ENCODE data around the gene ALG11. TPM values are rescaled to one million over a fixed set of nuclear protein-coding genes. Genes with fewer than 3 reads are reported as not detected.

Gene ALG11
- total RNA-seq, 2 experiments from 2014 or later = 14.1 to 18.1 TPM

Other genes starting within 250 kb of the ALG11 start
- gene DHRS12, start 208.2 kb upstream of the ALG11 start, total RNA-seq = 1 to 10 TPM; 4.9 to 5.3 TPM
- gene TMEM272, start 167.2 kb upstream of the ALG11 start, total RNA-seq = under 1 TPM; 0.18 to 0.33 TPM
- not detected for gene CCDC70, start 150.4 kb upstream of the ALG11 start, total RNA-seq
- 1 to 10 TPM; 1.1 to 1.4 TPM for gene ATP7B, start 948 bp upstream of the ALG11 start, total RNA-seq
- 1 to 10 TPM; 6.1 to 7.6 TPM for gene UTP14C, start 12.3 kb downstream of the ALG11 start, total RNA-seq
- gene NEK5, start 116.7 kb downstream of the ALG11 start, total RNA-seq = under 1 TPM; 0.16 to 0.44 TPM
- 10 to 100 TPM; 10.5 to 12.0 TPM for gene NEK3, start 147.2 kb downstream of the ALG11 start, total RNA-seq

All from activated CD4-positive, alpha-beta T cell treated with anti-CD3 and anti-CD28 coated beads for 36 hours (primary cell).